Bronchial epithelial cell (primary cell): ENCODE results near the gene BICC1. TPM values are rescaled to one million over a fixed set of nuclear protein-coding genes. Genes with fewer than 3 reads are reported as not detected.

ENCODE experiments used
- DNase-seq: peaks from one replicate; pipeline ENCODE4 v3.0.0-alpha.2; 2010; ENCODE audit warnings: low read depth
- FAIRE-seq: peaks from 2 replicates; lab custom pipeline; 2011; peaks lifted over from hg19 to GRCh38; lab: Jason Lieb, UNC
- H3K27me3 ChIP-seq: 2 replicates; pipeline ENCODE4 v1.5.1; 2011; ENCODE audit warnings: low read length; ENCODE audit not compliant: control insufficient read depth, insufficient read depth
- H3K36me3 ChIP-seq: 2 replicates; pipeline ENCODE4 v1.5.1; 2011; ENCODE audit warnings: low read length; ENCODE audit not compliant: control insufficient read depth, insufficient read depth
- H3K4me3 ChIP-seq: 2 replicates; pipeline ENCODE4 v1.5.1; 2011; ENCODE audit warnings: mild to moderate bottlenecking, low read depth, low read length, control low read depth
- CTCF ChIP-seq: IDR thresholded peaks from 2 replicates; pipeline ENCODE4 v1.5.1; 2011; ENCODE audit warnings: mild to moderate bottlenecking, moderate library complexity, low read length, control low read depth, inconsistent platforms; ENCODE audit not compliant: insufficient read depth, severe bottlenecking
- total RNA-seq: library from RNA; depleted of rRNA; stranded (reverse); fragments of >200 nt; gene quantifications from 2 replicates; pipeline ENCODE4 v1.2.1, GENCODE V29; 2014

Gene BICC1
- total RNA-seq, 1 donor from 2014 or later = 1.1 TPM

- Histone ChIP-seq H3K36me3 (no peaks in the 10 kb centered on the region), H3K27me3 (no peaks in the 10 kb centered on the region), H3K4me3 (no peak overlapping the region)
- no peak for FAIRE-seq
- DNase-seq = no peak
- TF ChIP-seq CTCF = no peak
Measured at GRCh38 chr10:58481569-58482109, 31.0 kb upstream of the BICC1 start.

GRCh38 chr10:58486821-58487220 is 25.9 kb upstream of the BICC1 start:
- no peak for FAIRE-seq

GRCh38 chr10:58488921-58489320 is 23.8 kb upstream of the BICC1 start:
- Histone ChIP-seq H3K4me3 (no peak overlapping the region), H3K36me3 (no peaks in the 10 kb centered on the region), H3K27me3 (no peaks in the 10 kb centered on the region)
- DNase-seq = peak; percentile 17
- no peak for FAIRE-seq
- no peak for TF ChIP-seq CTCF

More at GRCh38 chr10:58486821-58487220, 25.9 kb upstream of the BICC1 start:
- H3K27me3 ChIP-seq = no peaks in the 10 kb centered on the region
- no peak for TF ChIP-seq CTCF
- DNase-seq = peak; percentile 33
- no peak overlapping the region for H3K4me3 ChIP-seq
- H3K36me3 ChIP-seq = no peaks in the 10 kb centered on the region

- DNase-seq = peak; percentile 40
- Histone ChIP-seq H3K27me3 (no peaks in the 10 kb centered on the region), H3K36me3 (no peaks in the 10 kb centered on the region), H3K4me3 (no peak overlapping the region)
- TF ChIP-seq CTCF = no peak
- no peak for FAIRE-seq
Measured at GRCh38 chr10:58502956-58503355, 9.7 kb upstream of the BICC1 start.

- no peak overlapping the region for H3K4me3 ChIP-seq
- FAIRE-seq (no peak), DNase-seq (peak; percentile 65)
- no peak for TF ChIP-seq CTCF
- no peaks in the 10 kb centered on the region for H3K36me3 ChIP-seq
- no peaks in the 10 kb centered on the region for H3K27me3 ChIP-seq
Measured at GRCh38 chr10:58508316-58508715, 4.4 kb upstream of the BICC1 start.
